IMR-90 (cell line): Measurements from ENCODE around the gene TMTC1. TPM values are rescaled to one million over a fixed set of nuclear protein-coding genes. Genes with fewer than 3 reads are reported as not detected.
A peak's percentile ranks its signal among the peaks of the same experiment; 100 is the strongest.

Source experiments
- ATAC-seq: fragments of 200-7000 bp; cut with Tn5 transposase; 2 replicates; pipeline ENCODE4 v1.9.1; 2020; ENCODE audit warnings: low read depth, mild to moderate bottlenecking, moderate library complexity
- BruUV-seq: library from RNA; stranded (reverse); fragments of 400-500 nt; replicated peaks from 2 replicates; lab custom pipeline; 2021; lab: Mats Ljungman, UMichigan
- CTCF ChIA-PET: fragments of 300-600 bp; formaldehyde crosslinking; extraction: SDS; loops from one replicate; lab custom pipeline; 2021; ENCODE audit warnings: antibody characterized with exemption; lab: Yijun Ruan, JAX
- POLR2A ChIA-PET: fragments of 300-600 bp; sonication (Branson Sonifier 250); formaldehyde crosslinking; loops from one replicate; lab custom pipeline; 2022; ENCODE audit warnings: antibody characterized with exemption; ENCODE audit not compliant: unreplicated experiment; lab: Charles Lee
- DNase-seq: peaks from one replicate; pipeline ENCODE4 v3.0.0; 2013
- H2AFZ ChIP-seq: replicated peaks from 2 replicates; pipeline ENCODE3; 2013; ENCODE audit warnings: low read length, mild to moderate bottlenecking; ENCODE audit not compliant: poor library complexity
- H2AK5ac ChIP-seq: 2 replicates; pipeline ENCODE4 v1.6.1; 2013; ENCODE audit warnings: low read depth, low read length, inconsistent platforms
- H2AK9ac ChIP-seq: replicated peaks from 2 replicates; pipeline ENCODE3; 2013; ENCODE audit warnings: mild to moderate bottlenecking, low read depth, low read length, moderate library complexity; ENCODE audit not compliant: poor library complexity
- H2BK120ac ChIP-seq: 2 replicates; pipeline ENCODE4 v1.6.1; 2013; ENCODE audit warnings: low read depth, low read length, inconsistent platforms
- H2BK15ac ChIP-seq: 3 replicates; pipeline ENCODE4 v1.6.1; 2013; ENCODE audit warnings: low read depth, low read length, inconsistent platforms
- H2BK20ac ChIP-seq: 2 replicates; pipeline ENCODE4 v1.6.1; 2013; ENCODE audit warnings: low read depth, mild to moderate bottlenecking, inconsistent platforms, low read length, moderate library complexity
- H2BK5ac ChIP-seq: 2 replicates; pipeline ENCODE4 v1.6.1; 2013; ENCODE audit warnings: mild to moderate bottlenecking, low read depth, low read length, inconsistent platforms; ENCODE audit not compliant: poor library complexity, severe bottlenecking
- H3K14ac ChIP-seq: replicated peaks from 2 replicates; pipeline ENCODE4 v1.6.1; 2013; ENCODE audit warnings: low read depth, low read length, inconsistent platforms
- H3K18ac ChIP-seq: 2 replicates; pipeline ENCODE4 v1.6.1; 2013; ENCODE audit warnings: low read depth, low read length, control low read depth
- H3K23ac ChIP-seq: 2 replicates; pipeline ENCODE4 v1.6.1; 2013; ENCODE audit warnings: low read depth, low read length, inconsistent platforms
- H3K27ac ChIP-seq: 2 replicates; pipeline ENCODE4 v1.5.1; 2013; ENCODE audit warnings: mild to moderate bottlenecking, control low read depth, low read length; ENCODE audit not compliant: insufficient read depth
- H3K27me3 ChIP-seq: 2 replicates; pipeline ENCODE4 v1.6.1; 2013; ENCODE audit warnings: low read length; ENCODE audit not compliant: control insufficient read depth, insufficient read depth
- H3K36me3 ChIP-seq: 2 replicates; pipeline ENCODE4 v1.6.1; 2013; ENCODE audit warnings: low read length, mixed read lengths; ENCODE audit not compliant: control insufficient read depth, insufficient read depth
- H3K4ac ChIP-seq: 2 replicates; pipeline ENCODE4 v1.6.1; 2013; ENCODE audit warnings: low read depth, low read length, inconsistent platforms
- H3K4me1 ChIP-seq: 2 replicates; pipeline ENCODE4 v1.6.1; 2013; ENCODE audit warnings: low read length, mixed read lengths; ENCODE audit not compliant: control insufficient read depth, insufficient read depth
- H3K4me2 ChIP-seq: 2 replicates; pipeline ENCODE4 v1.6.1; 2013; ENCODE audit warnings: low read depth, mild to moderate bottlenecking, control low read depth, low read length, moderate library complexity
- H3K4me3 ChIP-seq: 2 replicates; pipeline ENCODE4 v1.5.1; 2013; ENCODE audit warnings: low read depth, mild to moderate bottlenecking, control low read depth, low read length, moderate library complexity; ENCODE audit not compliant: insufficient read depth
- H3K56ac ChIP-seq: 2 replicates; pipeline ENCODE4 v1.6.1; 2013; ENCODE audit warnings: low read length, inconsistent platforms; ENCODE audit not compliant: insufficient read depth; ENCODE audit errors: extremely low read depth
- H3K79me1 ChIP-seq, 2 experiments: 2 replicates each; pipeline ENCODE4 v1.6.1; 2013; ENCODE audit warnings: low read length in 2 of 2, inconsistent platforms in 1 of 2, low read depth in 1 of 2
- H3K9ac ChIP-seq: 2 replicates; pipeline ENCODE4 v1.6.1; 2013; ENCODE audit warnings: low read depth, low read length, control low read depth
- H3K9me1 ChIP-seq: 2 replicates; pipeline ENCODE4 v1.6.1; 2013; ENCODE audit warnings: low read length, inconsistent platforms; ENCODE audit not compliant: insufficient read depth
- H3K9me3 ChIP-seq: 2 replicates; pipeline ENCODE4 v1.6.1; 2013; ENCODE audit warnings: low read length; ENCODE audit not compliant: control insufficient read depth, insufficient read depth
- H4K20me1 ChIP-seq: 2 replicates; pipeline ENCODE4 v1.6.1; 2013; ENCODE audit warnings: low read length, inconsistent platforms; ENCODE audit not compliant: insufficient read depth
- H4K5ac ChIP-seq: 2 replicates; pipeline ENCODE4 v1.6.1; 2013; ENCODE audit warnings: mild to moderate bottlenecking, low read depth, low read length, control low read depth
- H4K8ac ChIP-seq, 2 experiments: 2 replicates each; pipeline ENCODE4 v1.6.1; 2013; ENCODE audit warnings: low read depth in 2 of 2, low read length in 2 of 2, control low read depth in 1 of 2, inconsistent platforms in 1 of 2
- H4K91ac ChIP-seq: 2 replicates; pipeline ENCODE4 v1.6.1; 2013; ENCODE audit warnings: low read depth, low read length, inconsistent platforms; ENCODE audit not compliant: insufficient read depth
- CEBPB ChIP-seq: IDR thresholded peaks from 2 replicates; pipeline ENCODE4 v1.6.1; 2012; ENCODE audit warnings: low read depth, low read length, improper control_type of control experiment
- CHD1 ChIP-seq: IDR thresholded peaks from 2 replicates; pipeline ENCODE4 v1.6.1; 2012; ENCODE audit warnings: low read depth, low read length, improper control_type of control experiment
- CTCF ChIP-seq: conservative IDR thresholded peaks from 2 replicates; pipeline ENCODE4 v1.5.1; 2012; ENCODE audit warnings: mild to moderate bottlenecking, low read depth, low read length, improper control_type of control experiment
- ELK1 ChIP-seq: fragments of 150-350 bp; IDR thresholded peaks from 2 replicates; pipeline ENCODE4 v1.6.1; 2016; ENCODE audit warnings: low read depth, mild to moderate bottlenecking, low read length, moderate library complexity, borderline replicate concordance
- FOS ChIP-seq: fragments of 150-350 bp; IDR thresholded peaks from 2 replicates; pipeline ENCODE4 v1.6.1; 2016; ENCODE audit warnings: low read depth, low read length
- MAFK ChIP-seq: IDR thresholded peaks from 2 replicates; pipeline ENCODE4 v1.6.1; 2012; ENCODE audit warnings: low read depth, low read length, improper control_type of control experiment
- MAZ ChIP-seq: IDR thresholded peaks from 2 replicates; pipeline ENCODE4 v1.6.1; 2012; ENCODE audit warnings: low read depth, mild to moderate bottlenecking, low read length, improper control_type of control experiment, moderate library complexity, borderline replicate concordance
- MXI1 ChIP-seq: IDR thresholded peaks from 2 replicates; pipeline ENCODE4 v1.6.1; 2012; ENCODE audit warnings: low read depth, mild to moderate bottlenecking, low read length, moderate library complexity, borderline replicate concordance
- NFE2L2 ChIP-seq: fragments of 150-350 bp; IDR thresholded peaks from 2 replicates; pipeline ENCODE4 v1.6.1; 2016; ENCODE audit warnings: low read depth, mild to moderate bottlenecking, low read length
- POLR2A ChIP-seq: IDR thresholded peaks from 2 replicates; pipeline ENCODE4 v1.6.1; 2012; ENCODE audit warnings: mild to moderate bottlenecking, low read depth, low read length
- RAD21 ChIP-seq: IDR thresholded peaks from 2 replicates; pipeline ENCODE4 v1.6.1; 2012; ENCODE audit warnings: low read length, improper control_type of control experiment
- RFX5 ChIP-seq: IDR thresholded peaks from 2 replicates; pipeline ENCODE4 v1.8.0; 2012; ENCODE audit warnings: low read depth, mild to moderate bottlenecking, low read length, moderate library complexity
- SMC3 ChIP-seq: fragments of 150-350 bp; IDR thresholded peaks from 2 replicates; pipeline ENCODE4 v1.6.1; 2016; ENCODE audit warnings: low read depth, mild to moderate bottlenecking, antibody characterized with exemption, low read length, moderate library complexity
- USF2 ChIP-seq: fragments of 150-350 bp; IDR thresholded peaks from 2 replicates; pipeline ENCODE4 v1.6.1; 2017; ENCODE audit warnings: mild to moderate bottlenecking, antibody characterized with exemption, low read length, low read depth
- WGBS, 2 experiments: methylation state at CpG; one replicate each; pipeline versions ENCODE4 v1.1.5 to v1.1.7; 2013; ENCODE audit warnings: missing lambda C conversion rate in 2 of 2; ENCODE audit not compliant: insufficient read length in 1 of 2; ENCODE audit errors: extremely low coverage in 2 of 2; 5-methylcytosine and 5-hydroxymethylcytosine counted together
- dilution Hi-C: fragments of 300-500 bp; cut with HindIII; formaldehyde crosslinking; loops from one replicate; pipeline ENCODE4 v1.14.3; 2018; ENCODE audit warnings: low sequenced_read_pairs; ENCODE audit not compliant: unreplicated experiment
- in situ Hi-C: fragments of 300-500 bp; cut with MboI; formaldehyde crosslinking; loops from 3 replicates; pipeline ENCODE4 v1.14.3; 2019; ENCODE audit warnings: low sequenced_read_pairs, inconsistent platforms, mixed read lengths
- intact Hi-C: fragments of 100-400 bp; cut with micrococcal nuclease; formaldehyde crosslinking; loops from 2 replicates; pipeline ENCODE4 v1.10.0; 2022
- polyA plus RNA-seq, 3 experiments: library from polyadenylated mRNA; depleted of rRNA; stranded (reverse); fragments of >200 nt; gene quantifications; 2 replicates each; pipeline ENCODE4 v1.2.3, GENCODE V29; 2012; ENCODE audit warnings: low replicate concordance in 1 of 3
- total RNA-seq: library from RNA; depleted of rRNA; stranded (reverse); fragments of >200 nt; gene quantifications from 2 replicates; pipeline ENCODE4 v1.2.3, GENCODE V29; 2012

The TMTC1 gene
- total and polyA plus RNA-seq, 2 of the 4 experiments (the other 2 are of a cell fraction) = 12.5 to 36.4 TPM

- H3K79me1 ChIP-seq = peaks cover 0 to 3% of the 10 kb centered on the region in 2 experiments; a peak in 2 of 4 replicates
- no TSS peak for BruUV-seq
- no peak overlapping the region for H2BK5ac ChIP-seq
- H3K4me1 ChIP-seq = peaks cover 7% of the 10 kb centered on the region
- H2BK20ac ChIP-seq = no peak overlapping the region
- peak overlapping the region; percentile 27; the same call in 1 of the 2 replicates for H4K91ac ChIP-seq
- no peak overlapping the region for H2AFZ ChIP-seq
- H2BK120ac ChIP-seq = peak overlapping the region; percentile 61
- TF ChIP-seq SMC3 = no peak
- no peak for TF ChIP-seq MAFK
- TF ChIP-seq FOS = no peak
- no peak for TF ChIP-seq CTCF
- no peak for TF ChIP-seq RFX5
- no peak for TF ChIP-seq MAZ
- no peak for TF ChIP-seq USF2
- no peak for TF ChIP-seq MXI1
- no peak for TF ChIP-seq ELK1
- no peak for TF ChIP-seq CEBPB
- no peak for TF ChIP-seq NFE2L2
- no peak for TF ChIP-seq RAD21
- no peak for TF ChIP-seq POLR2A
- no peak for TF ChIP-seq CHD1
- peak overlapping the region in 1 of 2 experiments; percentile 54; a peak in 1 of 4 replicates for H4K8ac ChIP-seq
- peaks cover 5% of the 10 kb centered on the region; the same call in 1 of the 2 replicates for H3K9me1 ChIP-seq
- H3K23ac ChIP-seq = 0 out of 2 replicates have a peak overlapping the region, but pooled peaks have one; percentile 62
- H2BK15ac ChIP-seq = no peak overlapping the region
- H3K9me3 ChIP-seq = no peaks in the 10 kb centered on the region
- H3K36me3 ChIP-seq = peaks cover 2% of the 10 kb centered on the region; the same call in 1 of the 2 replicates
- H3K27ac ChIP-seq = no peak overlapping the region
- ATAC-seq (no peak), DNase-seq (no peak)
- no peak overlapping the region for H3K56ac ChIP-seq
- peak overlapping the region; percentile 61; the same call in 1 of the 2 replicates for H2AK5ac ChIP-seq
- no peak overlapping the region for H3K4me2 ChIP-seq
- intact Hi-C loops (no loop called here), in situ Hi-C loops (no loop called here), dilution Hi-C loops (no loop called here)
- H3K4ac ChIP-seq = 0 out of 2 replicates have a peak overlapping the region, but pooled peaks have one; percentile 42
- 0 out of 2 replicates have a peak overlapping the region, but pooled peaks have one; percentile 54 for H3K14ac ChIP-seq
- H2AK9ac ChIP-seq = no peak overlapping the region
- peak overlapping the region; percentile 46; the same call in 1 of the 2 replicates for H3K18ac ChIP-seq
- ChIA-PET POLR2A (no interaction called here), CTCF (interaction anchor here (2.2 kb wide), 1 partner anchor 11 kb away, joined by 12 read pairs; no protein-coding TSS in a partner anchor)
- H3K4me3 ChIP-seq = no peak overlapping the region
- no peaks in the 10 kb centered on the region for H3K27me3 ChIP-seq
- H4K5ac ChIP-seq = no peak overlapping the region; the same call in 1 of the 2 replicates
- no CpG with 5 or more reads among the region's 4 CpGs for WGBS, 2 experiments
- H3K9ac ChIP-seq = no peak overlapping the region
- H4K20me1 ChIP-seq = no peaks in the 10 kb centered on the region
Observed at GRCh38 chr12:29533815-29534489, 249.8 kb downstream of the TMTC1 start.
